RPMI8226 (cell line): ENCODE measurements around the gene APBB2.
A peak's percentile ranks its signal among the peaks of the same experiment; 100 is the strongest.
"Not testable (repeated sequence)": the region's sequence is repeated elsewhere in the genome, so short reads cannot be mapped to it uniquely, and the experiment has no call there.

Experiments
- DNase-seq: peaks from one replicate; pipeline ENCODE4 v3.0.0-alpha.2; 2015

Gene APBB2

DNA sequence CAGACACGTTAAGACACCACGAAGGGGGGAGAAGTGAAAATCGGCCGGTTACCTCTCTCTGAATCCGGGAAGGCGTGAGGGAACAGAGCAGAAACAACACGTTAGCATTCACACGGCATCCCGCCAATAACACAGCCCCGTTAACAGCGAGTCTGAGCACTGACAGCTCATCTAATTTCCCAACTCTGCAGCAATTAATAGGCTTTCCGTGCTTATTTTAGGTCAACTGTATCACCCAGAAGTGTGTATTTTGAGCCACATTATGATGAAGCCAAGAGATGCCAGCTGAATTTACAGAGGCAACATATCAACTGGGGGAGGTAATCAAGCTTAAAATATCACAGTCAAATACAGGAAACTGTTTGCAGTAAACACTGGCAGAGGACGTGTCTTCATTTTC is 372.0 kb downstream of the APBB2 start:
- no peak for DNase-seq

DNA sequence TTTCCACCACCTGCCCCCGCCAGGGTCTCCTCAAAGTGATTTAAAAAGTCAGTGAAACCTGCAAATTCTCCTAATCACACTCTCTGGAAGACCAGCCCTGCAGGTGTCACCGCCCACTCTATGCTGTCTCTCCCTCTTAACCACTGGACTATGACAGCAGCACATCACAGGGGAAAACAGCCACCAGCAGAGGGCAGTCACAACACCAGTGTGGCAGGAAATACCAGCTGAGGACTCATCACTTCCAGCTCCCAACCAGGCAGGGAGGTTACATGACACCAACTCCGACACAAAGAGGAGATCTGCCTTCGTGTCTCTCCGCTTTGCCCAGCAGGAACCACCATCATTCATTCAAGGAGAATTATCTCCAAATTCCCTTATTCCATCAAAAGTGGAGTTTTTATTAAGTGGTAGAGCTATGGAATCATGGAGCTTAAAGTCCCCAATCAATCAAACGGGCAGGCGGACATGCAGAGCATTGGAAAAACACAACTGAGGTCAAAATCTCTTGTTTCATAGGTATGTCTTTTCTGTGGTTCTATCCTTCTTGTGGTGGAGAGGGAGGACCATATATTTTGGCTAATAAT is 373.3 kb downstream of the APBB2 start:
- peak; percentile 52 for DNase-seq

DNA sequence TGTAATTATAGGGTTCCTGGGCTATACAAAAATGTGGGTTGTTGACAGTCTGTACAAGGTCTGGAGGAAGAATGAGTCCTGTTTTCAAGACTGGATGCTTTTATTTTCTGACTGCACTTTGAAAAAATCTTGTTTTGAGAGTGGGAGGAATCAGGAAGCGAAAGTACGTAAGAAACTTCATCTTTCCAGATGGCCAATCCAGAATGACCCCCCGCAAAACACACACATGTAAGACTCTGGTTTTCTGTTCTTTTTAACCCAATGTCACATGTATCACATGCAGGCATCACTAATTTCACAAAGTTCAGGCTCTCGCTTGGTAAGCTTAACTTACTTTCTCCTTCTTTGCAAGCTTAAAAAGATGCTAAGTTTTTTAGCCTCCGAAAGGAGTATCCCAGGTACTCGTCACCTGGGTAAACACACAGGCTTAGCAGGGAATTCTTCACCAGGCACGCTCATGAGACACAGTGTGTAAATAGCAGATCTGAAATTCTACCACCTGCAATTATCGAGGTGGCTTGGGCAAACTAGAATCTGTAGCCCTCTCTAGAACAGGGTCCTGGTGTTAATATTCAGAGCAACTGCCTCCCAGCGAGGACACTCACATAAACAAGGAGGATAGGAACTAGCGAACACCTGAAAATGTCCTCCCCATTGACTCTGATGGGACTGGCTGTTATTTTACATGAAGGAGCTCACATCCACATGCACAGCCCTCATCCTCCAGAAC is 373.9 kb downstream of the APBB2 start:
- no peak for DNase-seq

DNA sequence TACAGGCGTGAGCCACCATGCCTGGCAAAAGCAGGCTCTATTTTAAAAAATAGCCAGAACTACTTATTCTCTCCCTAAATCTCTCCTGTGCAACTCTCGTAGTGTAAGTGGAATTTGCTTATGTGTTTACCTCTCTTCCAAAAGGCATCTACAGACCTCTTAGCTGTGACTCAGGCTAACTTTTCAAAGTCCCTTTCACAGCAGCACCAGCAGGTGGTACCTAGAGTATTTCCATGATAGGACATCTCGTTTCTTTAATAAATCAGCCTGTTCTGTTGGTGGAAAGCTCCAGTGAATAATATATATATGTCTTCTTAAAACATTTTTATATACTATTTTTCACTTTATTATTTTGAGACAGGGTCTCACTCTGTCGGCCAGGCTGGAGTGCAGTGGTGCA is 375.6 kb downstream of the APBB2 start:
- DNase-seq = no peak

DNA sequence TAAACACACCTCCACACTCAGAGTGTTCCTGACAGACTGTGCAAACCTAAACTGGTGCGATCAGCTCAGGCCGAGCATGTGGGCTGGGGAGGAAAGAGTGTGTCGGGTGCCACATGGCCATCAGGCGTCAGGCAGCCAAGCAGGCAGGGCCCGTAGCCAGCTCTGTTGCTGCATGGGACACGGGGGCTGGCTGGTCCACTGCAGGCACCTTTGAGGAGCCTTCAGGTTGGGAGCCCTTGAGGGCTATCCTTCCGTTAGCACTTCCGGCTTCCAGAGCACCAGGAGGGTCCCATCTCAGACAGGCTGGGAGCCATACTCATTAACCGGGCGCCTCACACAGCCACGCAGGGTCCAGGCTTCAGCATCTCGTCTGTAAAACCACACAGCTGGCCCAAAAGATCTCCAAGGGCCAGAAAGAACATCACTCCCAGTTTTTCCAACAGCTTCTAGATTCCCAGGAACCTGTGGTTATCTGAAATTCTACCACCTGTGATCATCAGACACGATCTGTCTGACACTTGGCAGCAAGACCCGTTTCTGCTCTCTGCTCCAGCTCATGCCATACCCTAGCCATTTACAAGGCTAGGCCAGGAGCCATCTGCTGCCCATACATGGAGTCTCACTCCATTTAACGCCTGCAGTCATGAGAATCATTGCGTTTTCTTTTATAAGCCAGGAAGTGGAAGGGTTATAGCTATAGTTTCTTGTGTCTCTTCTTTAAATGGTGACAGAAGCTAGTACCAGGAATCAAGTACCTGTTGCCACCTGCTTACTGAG is 377.1 kb downstream of the APBB2 start:
- DNase-seq = no peak

DNA sequence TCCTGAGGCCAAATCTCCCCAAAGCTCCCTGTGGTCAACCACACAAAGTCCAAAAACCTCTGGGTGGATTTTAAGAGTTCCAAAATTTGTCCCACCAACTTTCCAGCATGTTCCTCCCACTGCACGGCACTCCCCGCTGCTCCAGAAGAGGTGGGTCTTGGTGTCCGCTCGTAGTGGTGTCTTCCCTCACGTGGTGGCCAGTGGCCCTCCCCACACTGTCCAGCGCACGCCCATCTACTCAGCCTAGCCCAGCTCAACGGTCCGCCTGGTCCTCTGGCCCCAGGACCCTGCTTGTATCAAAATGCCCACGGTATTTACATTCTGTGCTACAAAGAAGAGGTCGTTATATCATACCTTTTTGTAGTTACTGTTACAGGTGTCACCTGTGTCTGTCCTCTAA is 381.1 kb downstream of the APBB2 start:
- no peak for DNase-seq

DNA sequence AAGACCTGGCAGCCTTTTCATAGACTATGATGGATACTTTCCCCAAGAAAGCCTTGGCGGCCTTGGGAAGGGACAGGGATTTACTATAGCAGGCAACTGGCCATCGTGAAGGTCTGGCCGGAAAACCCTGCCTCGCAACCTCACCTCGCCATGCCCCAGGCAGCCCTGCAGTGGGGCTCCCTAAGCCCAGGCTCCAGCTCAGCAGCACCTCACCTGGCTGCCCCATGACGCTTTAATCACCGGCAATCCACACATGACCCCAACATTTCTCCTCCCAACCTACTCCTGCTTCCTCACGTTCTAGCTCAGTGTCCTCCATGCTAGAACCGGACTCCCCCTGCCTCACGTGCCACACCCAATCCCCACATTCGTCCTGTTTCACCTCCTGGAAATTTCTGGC is 382.2 kb downstream of the APBB2 start:
- no peak for DNase-seq

DNA sequence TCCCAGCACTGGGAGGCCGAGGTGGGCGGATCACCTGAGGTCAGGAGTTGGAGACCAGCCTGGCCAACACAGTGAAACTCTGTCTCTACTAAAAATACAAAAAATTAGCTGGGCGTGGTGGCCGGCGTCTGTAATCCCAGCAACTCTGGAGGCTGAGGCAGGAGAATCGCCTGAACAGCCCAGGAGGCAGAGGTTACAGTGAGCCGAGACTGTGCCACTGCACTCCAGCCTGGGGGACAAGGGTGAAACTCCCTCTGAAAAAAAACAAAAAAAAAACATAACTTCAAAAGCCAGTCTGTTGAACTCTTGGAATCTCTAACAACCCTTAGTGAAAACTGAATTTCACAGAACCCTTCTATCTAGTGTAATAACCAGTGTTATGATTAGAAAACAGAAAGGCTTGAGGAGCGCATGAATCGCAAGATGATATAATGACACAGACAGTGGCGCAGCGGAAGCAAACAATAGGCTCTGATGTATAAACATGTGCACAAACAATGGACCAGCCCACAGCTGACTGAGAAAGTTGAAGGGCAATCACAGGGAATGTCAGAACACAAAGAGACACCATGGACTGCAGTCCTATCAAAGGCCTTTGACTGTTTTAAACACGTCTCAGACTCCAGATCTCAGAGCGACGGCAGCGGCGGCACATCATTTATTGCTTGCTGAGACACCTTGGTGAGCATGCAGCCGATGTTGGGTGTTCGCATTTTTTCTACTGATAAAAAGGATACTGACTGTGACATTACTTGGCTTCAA is 383.0 kb downstream of the APBB2 start:
- DNase-seq = no peak

DNA sequence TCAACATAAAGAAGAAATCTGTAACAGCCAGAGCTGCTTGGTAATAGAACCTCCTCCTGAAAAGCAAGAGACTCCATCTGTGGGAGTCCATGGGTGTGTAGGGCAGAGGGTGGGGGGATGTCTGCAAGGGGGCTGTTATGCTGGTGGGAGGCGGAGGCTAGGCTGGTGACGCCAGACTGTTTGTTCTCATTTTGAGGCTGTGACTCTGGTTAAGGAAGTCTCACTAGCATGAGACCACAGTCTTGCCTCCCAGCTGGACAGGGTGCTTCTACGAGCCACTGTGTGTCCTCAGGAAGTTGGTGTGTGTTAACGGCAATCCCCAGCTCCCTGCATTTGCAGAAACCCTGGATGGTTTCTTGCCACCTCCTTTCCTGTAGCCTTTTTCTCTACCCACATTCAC is 384.8 kb downstream of the APBB2 start:
- DNase-seq = no peak

DNA sequence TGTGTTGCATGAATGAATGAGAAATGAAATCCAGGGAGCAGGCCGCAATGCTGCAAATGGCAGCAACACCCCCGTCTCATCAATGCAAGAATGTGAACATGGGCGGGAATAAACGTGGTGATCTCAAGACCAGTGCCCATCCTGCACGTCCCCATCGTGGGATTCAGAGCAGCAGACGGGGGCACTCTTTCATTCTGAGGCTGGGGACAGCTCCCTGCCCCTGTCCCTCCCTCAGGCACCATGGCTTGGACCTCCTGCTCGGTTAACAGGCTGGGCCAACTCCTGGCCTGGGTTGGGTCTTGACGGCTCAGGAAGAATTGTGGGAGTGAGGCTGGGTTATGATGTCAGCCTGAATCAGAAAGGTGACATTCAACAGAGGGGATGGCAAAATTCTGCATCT is 385.7 kb downstream of the APBB2 start:
- DNase-seq = no peak

DNA sequence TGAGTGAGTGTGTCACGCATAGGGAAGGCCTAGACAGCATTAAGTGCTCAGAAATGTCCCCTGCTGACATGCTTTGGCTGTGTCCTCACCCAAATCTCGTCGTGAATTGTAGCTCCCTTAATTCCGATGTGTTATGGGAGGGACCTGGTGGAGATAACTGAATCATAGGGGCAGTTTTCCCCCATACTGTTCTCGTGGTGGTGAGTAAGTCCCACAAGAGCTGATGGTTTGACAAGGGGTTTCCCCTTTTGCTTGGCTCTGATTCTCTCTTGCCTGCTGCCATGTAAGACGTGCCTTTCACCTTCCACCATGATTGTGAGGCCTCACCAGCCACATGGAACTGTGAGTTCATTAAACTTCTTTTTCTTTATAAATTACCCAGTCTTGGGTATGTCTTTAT is 386.6 kb downstream of the APBB2 start:
- no peak for DNase-seq

DNA sequence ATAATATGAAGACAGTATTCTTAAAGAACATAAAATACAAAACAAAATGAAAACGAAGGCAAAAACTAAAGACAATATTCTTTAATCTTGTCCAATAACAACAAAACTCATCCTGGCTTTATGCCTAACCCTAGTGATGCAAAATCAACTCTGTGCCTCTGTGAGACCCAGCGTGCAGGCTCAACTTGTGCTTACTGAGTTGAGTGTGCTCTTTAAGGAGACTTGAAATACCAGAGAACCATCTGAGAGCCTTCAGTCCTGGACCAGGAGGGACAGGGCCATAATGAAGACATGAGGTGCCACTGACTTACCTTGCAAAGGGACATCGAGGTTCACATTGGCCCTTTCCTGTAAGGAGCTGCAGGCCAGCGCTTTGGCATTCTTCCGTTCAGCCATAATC is 387.5 kb downstream of the APBB2 start:
- DNase-seq = no peak

DNA sequence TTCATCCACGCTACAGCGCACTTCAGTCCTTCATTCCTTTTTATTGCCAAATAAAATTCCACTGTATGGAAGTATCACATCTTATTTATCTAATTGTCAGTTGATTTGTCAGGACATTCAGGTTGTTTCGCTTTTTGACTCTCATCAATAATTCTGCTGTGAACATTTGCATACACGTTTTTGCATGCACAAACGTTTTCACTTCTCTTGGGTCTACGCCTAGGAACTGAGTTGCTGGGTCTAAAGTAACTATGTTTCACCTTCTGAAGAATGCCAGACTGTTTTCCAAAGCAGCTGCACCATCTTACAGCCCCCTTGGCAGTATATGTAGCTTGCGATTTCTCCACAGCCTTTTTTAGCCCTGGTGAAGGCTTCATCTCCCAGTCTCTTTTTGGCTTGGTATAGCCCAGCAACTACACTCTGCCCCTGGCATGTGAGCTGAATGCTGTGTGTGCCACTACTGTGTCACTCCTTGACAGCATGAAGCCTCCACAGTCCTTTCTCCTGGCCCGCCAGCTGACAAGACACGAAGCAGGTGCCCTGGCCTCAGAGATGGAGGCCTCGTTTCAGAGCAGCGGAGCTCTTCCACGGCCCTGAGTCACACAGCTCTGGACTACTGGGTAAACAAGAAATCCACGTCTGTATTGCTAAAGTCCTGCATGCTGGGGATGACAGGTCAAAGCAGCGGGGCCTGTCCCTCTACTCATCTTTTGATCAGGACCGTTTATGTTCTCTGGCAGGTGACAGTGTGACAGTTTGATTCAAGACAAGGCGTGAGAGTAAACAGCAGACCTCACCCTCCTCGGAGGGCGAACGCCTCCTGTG is 389.1 kb downstream of the APBB2 start:
- DNase-seq = no peak

DNA sequence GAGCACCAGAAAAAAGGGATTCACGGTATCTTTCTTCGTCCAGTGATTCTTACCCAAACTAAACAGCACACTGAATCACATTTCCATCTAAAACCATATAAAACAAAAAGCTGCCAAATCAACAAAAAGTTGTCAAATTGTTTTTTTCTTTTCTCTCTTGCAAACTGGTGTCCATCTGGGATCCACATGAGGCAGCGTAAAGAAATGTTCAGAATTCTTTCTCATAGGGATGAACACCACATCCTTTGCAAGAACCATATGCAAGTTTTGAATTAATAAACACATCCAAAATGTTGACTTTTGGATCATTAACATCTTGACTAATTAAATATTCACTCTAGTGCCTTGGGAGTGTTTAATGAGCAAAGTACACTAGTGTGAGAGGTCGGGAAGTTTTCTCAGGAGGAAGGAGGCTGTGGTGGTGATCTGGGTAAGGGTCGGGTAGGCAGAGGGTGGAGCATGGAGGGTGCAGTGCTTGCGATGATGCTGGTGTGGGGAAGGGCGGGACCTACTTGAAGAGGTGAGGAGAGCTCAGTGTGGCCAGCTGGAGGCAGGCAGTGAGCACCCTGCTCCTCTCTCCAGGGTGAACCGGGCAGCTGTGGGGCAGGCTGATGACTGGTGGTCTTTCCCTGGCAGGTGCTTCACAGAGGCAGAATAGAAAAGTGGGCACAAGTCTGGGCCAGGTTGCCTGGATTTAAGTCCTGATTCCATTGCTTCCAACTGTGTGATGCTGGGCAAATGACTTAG is 391.7 kb downstream of the APBB2 start:
- DNase-seq = no peak

DNA sequence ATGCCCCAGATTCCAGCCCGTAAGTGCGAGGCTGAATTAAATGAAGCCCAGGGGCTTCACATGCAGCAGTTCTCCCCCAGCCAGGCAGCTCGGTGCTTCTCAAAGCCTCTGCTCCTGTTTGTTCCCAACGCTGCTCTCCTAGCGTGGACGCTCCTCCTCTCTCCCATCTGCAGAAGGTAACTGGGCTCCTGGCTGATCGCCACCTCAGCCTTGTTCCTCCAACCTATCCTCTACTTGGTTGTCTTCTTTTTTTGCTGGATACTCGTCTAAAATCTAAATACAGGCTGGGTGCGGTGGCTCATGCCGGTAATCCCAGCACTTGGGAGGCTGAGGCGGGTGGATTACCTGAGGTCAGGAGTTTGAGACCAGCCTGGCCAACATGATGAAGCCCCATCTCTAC is 394.2 kb downstream of the APBB2 start:
- no peak for DNase-seq

DNA sequence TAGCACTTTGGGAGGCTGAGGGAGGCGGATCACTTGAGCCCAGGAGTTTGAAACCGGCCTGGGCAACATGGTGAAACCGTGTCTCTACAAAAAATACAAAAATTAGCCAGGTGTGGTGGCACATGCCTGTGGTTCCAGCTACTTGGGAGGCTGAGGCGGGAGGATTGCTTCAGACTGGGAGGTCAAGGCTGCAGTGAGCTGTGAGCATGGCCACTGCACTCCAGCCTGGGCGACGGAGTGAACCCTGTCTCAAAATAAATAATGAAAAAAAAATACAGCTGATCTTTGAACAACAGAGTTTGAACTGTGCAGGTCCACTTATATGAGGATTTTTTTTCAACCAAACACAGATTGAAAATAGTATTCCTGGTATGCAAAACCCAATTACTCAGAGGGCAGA is 397.2 kb downstream of the APBB2 start:
- DNase-seq = not testable (repeated sequence)

DNA sequence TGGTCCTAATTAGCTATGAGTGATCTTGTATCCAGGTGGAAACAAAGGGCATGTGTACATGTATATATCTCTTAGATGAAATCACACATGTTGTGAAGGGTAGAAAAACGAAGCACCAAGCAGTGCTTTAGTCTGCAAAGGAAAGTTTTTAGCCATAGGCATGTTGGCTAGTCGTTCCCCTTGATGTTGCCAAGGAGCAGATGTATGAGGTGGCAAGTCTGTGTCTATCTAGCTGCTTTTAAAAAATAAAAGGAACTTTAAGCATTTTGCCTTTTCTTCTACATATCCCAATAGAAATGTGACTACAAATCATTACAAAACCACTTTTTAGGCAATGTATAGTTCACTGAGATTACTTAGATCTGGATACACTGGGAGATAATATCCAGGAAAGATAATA is 401.5 kb downstream of the APBB2 start:
- no peak for DNase-seq

DNA sequence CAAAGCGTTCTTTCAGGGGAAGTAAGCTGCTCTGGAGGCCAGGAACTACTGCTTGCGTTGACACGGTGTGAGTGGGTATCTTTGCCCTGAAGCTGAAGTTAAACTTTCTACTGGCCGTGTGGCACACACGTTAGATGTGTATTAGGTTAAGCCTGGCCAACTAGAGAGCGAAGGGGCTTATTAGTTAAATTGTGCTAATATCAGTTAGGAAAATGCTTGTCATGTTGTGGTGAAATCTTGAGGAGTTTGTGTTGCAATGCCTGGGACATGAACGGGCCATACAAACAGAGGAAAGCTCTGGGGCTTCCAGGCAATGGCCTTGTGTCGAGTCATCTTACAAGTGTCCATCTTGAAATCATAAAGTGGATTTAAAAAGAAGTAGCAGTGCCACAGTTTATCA is 402.0 kb downstream of the APBB2 start:
- no peak for DNase-seq

DNA sequence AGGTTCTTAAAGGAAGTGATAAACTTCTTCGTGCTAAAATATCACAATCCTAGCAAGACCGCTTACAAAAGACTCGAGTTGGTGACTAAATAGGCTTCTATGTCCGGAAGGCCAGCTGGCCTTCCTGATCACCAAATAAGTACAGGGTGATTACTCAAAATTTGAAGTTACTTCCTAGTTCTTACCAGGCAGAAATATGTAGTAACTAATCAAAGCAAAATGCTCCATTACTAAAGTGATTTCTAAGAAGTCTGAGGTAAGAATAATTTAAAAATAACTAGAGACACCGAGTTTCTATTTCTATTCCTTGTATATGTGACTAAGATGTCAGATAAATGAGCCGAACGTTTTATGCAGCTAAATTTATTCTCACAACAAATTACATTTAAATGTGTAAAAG is 402.4 kb downstream of the APBB2 start:
- no peak for DNase-seq

DNA sequence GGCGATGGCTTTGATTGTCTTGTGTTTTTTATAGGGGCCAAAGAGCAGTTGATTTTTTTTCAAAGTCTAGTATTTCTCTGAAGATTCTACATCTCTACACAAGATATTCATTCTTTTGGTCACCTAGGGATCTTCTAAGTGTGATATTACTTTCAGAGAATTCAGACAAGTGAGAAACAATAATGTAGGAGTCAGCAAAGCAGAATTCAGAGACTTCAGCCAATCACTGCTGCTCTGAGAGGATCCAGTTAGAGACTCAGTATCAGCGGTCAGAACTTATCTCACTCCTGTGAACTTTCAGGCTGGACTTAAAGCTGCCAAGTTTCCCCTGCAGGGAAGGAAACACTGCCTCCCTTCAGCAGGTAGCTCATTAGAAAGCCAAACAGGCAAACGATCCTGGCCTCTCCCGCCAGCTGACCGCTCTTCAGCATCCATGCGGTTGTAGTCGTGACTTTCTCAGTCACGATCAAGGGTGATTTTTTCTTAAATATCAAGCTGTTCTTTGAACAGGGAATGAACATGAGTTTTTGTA is 405.4 kb downstream of the APBB2 start:
- no peak for DNase-seq

DNA sequence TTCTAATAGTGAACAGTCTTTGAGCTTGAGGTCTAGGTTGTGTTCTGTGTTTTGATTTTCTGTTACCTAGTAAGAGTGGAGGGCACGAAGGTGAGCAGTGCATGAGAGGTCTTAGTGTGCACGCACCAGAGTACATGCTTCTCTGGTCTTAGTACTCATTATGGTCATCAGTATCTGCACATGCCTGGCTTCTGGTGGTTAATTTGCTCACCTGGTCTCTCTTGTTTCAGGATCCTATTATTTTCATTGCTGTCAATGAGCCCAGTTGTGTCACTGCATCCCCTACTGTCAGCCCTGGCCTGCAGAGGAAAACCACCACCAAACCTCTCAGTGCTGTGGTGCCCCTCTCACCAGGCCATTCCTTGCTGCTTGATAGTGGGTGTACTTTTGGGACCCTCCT is 409.7 kb downstream of the APBB2 start:
- no peak for DNase-seq

DNA sequence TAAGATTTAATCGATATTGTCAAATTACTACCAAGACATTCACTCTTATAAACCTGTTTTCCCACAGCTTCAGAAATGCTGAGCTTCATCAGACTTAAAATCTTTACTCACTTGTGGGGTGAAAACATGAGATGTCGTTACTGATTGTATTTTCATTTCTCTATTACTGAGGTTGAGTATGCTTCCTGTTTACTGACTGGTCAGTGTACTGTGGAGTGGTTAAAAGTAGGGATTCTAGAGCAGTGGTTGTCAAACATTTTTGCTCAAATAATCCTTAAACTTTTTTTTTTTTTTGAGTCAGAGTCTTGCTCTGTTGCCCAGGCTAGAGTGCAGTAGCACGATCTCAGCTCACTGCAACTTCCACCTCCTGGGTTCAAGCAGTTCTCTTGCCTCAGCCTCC is 414.3 kb downstream of the APBB2 start:
- no peak for DNase-seq
